Measurements from ENCODE around the gene GNGT1.

GRCh38 chr7:93945083-93945482, 38.7 kb downstream of the GNGT1 start:
- TF ChIP-seq CTCF (IDR thresholded peaks at IDR 0.05; ENCODE audit: insufficient read depth, low read length) (no peak), POLR2AphosphoS5 (IDR thresholded peaks at IDR 0.05; ENCODE audit: low read depth) (no peak), REST (IDR thresholded peaks at IDR 0.05; ENCODE audit: insufficient replicate concordance, low read depth) (no peak), SPI1 (IDR thresholded peaks at IDR 0.05; ENCODE audit: borderline replicate concordance, low read depth) (no peak)
